Adrenal gland (tissue), 12 donors: ENCODE results near the gene MDGA2. TPM values are rescaled to one million over a fixed set of nuclear protein-coding genes. Genes with fewer than 3 reads are reported as not detected.

ENCODE experiments used
- DNase-seq, 7 donors: peaks; one replicate each; pipeline ENCODE4 v3.0.0-alpha.2; 2019 to 2020
- H3K27ac ChIP-seq, 5 donors: fragments of 200-600 bp; sonication (generic) in 4 of 5; 1 replicate in 3 of 5; 2 replicates in 2 of 5; pipeline versions ENCODE4 v1.5.1 to v1.8.0; 2016 to 2020; ENCODE audit warnings: mild to moderate bottlenecking in 1 of 5
- H3K27me3 ChIP-seq: fragments of 200-600 bp; 2 replicates; pipeline ENCODE4 v1.8.0; 2021
- H3K36me3 ChIP-seq, 2 donors: fragments of 200-600 bp; replicated peaks in 1 of 2; 1 replicate in 1 of 2; 2 replicates in 1 of 2; pipeline versions ENCODE4 v1.5.1 to v1.8.0; 2018 to 2022
- H3K4me1 ChIP-seq, 2 donors: fragments of 200-600 bp; replicated peaks in 1 of 2; 1 replicate in 1 of 2; 2 replicates in 1 of 2; pipeline versions ENCODE4 v1.5.1 to v1.8.0; 2018 to 2021
- H3K4me3 ChIP-seq, 4 donors: fragments of 200-600 bp; sonication (generic) in 3 of 4; one replicate each; pipeline ENCODE4 v1.5.1; 2016 to 2018
- H3K9me3 ChIP-seq, 3 donors: fragments of 200-600 bp; sonication (generic) in 1 of 3; replicated peaks in 1 of 3; 1 replicate in 2 of 3; 2 replicates in 1 of 3; pipeline versions ENCODE4 v1.5.1 to v1.8.0; 2016 to 2021
- POLR2A ChIP-seq, 2 donors: fragments of 450-650 bp; IDR thresholded peaks; one replicate each; pipeline ENCODE4 v1.6.1; 2017; ENCODE audit warnings: antibody characterized with exemption in 2 of 2, mild to moderate bottlenecking in 2 of 2, moderate library complexity in 1 of 2
- WGBS, 4 donors: extraction: QIAGEN DNeasy Blood & Tissue Kit in 2 of 4; methylation state at CpG; one replicate each; pipeline versions ENCODE4 v1.1.5 to v1.1.7; 2013 to 2017; 5-methylcytosine and 5-hydroxymethylcytosine counted together
- intact Hi-C, 2 donors: fragments of 100-400 bp; cut with DNase I; formaldehyde crosslinking; loops; one replicate each; pipeline versions ENCODE4 v1.14.1 to v1.15.0; 2022 to 2023
- polyA plus RNA-seq, 3 donors: library from polyadenylated mRNA; stranded (reverse); fragments of 200-250 nt in 2 of 3; fragments of 350-450 nt in 1 of 3; fragmentation: Illumina TruSeq in 1 of 3; extraction: RNeasy Lipid Tissue Mini Kit (QIAGEN cat#74804) in 1 of 3; gene quantifications; one replicate each; pipeline ENCODE4 v1.2.3, GENCODE V29; 2013 to 2014
- total RNA-seq, 9 donors: library from RNA; depleted of rRNA in 4 of 9; stranded (reverse); fragments of >200 nt in 4 of 9; fragments of 120-200 nt in 1 of 9; fragmentation: NEBNext Ultra II Directional in 1 of 9; extraction: Animal tissue kit (Norgen Biotek cat#: 25700) in 1 of 9; gene quantifications; one replicate each; pipeline versions ENCODE4 v1.1.0 to v1.2.4, GENCODE V29; 2013 to 2023
- TF ChIP-seq, protein P1 (sequence below), 6 experiments: fragments of 450-650 bp in 4 of 6; fragments of 200-600 bp in 2 of 6; sonication (generic) in 1 of 6; IDR thresholded peaks; 1 replicate in 5 of 6; 2 replicates in 1 of 6; pipeline versions ENCODE4 v1.5.1 to v1.8.0; 2016 to 2021; ENCODE audit warnings: antibody characterized with exemption in 6 of 6, mild to moderate bottlenecking in 2 of 6, moderate library complexity in 1 of 6
- donor health status: healthy with polysubstance abuse.
- donor health status: Bipolar disorder and iron deficiency.
- donor health status: DM: yes; HTN: yes; CAD: no.
- donor health status: DM: no; HTN: no; CAD: no.
- donor health status: DM: no; HTN: no; CAD: no.
- donor health status: DM: yes; HTN: yes; CAD: no.

Gene MDGA2
- total and polyA plus RNA-seq, 12 donors, result 0.08 to 3.5 (median 0.34) TPM; not detected in 5

DNA sequence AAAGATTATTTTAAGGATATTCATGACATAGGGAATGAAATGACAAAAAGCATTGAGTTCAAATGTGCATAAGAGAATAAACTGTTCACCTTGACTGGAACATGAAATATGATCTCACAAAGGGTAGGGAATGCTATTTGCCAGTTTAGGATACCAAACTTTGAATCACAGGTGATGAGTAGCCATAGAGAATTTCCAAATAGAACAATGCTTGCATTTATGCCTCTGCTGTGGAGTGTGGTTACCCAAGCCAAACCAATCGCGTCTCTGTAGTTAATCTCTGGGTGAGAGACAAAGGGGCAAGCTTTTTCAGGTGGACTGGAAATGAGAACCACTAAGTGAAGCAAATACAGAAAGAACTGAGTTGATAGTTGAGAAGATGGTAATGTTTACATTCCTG is 652.7 kb downstream of the MDGA2 start:
- intact Hi-C loops, result no loop called here
- no peaks in the 10 kb centered on the region for H3K27me3 ChIP-seq
- H3K9me3 ChIP-seq, result peaks cover 0 to under 1% (median 0%) of the 10 kb centered on the region in 3 donors
- H3K4me3 ChIP-seq, result no peak overlapping the region
- H3K4me1 ChIP-seq, result no peaks in the 10 kb centered on the region
- 76 to 90% (median 87%) methylated on average over 2 of the region's 2 CpGs for WGBS, 4 donors
- TF ChIP-seq, protein P1, sequence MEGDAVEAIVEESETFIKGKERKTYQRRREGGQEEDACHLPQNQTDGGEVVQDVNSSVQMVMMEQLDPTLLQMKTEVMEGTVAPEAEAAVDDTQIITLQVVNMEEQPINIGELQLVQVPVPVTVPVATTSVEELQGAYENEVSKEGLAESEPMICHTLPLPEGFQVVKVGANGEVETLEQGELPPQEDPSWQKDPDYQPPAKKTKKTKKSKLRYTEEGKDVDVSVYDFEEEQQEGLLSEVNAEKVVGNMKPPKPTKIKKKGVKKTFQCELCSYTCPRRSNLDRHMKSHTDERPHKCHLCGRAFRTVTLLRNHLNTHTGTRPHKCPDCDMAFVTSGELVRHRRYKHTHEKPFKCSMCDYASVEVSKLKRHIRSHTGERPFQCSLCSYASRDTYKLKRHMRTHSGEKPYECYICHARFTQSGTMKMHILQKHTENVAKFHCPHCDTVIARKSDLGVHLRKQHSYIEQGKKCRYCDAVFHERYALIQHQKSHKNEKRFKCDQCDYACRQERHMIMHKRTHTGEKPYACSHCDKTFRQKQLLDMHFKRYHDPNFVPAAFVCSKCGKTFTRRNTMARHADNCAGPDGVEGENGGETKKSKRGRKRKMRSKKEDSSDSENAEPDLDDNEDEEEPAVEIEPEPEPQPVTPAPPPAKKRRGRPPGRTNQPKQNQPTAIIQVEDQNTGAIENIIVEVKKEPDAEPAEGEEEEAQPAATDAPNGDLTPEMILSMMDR (IDR thresholded peaks at IDR 0.05), result no peak
- no peak for TF ChIP-seq POLR2A (IDR thresholded peaks at IDR 0.05)
- no peak for DNase-seq
- no peaks in the 10 kb centered on the region for H3K36me3 ChIP-seq
- no peak overlapping the region for H3K27ac ChIP-seq

DNA sequence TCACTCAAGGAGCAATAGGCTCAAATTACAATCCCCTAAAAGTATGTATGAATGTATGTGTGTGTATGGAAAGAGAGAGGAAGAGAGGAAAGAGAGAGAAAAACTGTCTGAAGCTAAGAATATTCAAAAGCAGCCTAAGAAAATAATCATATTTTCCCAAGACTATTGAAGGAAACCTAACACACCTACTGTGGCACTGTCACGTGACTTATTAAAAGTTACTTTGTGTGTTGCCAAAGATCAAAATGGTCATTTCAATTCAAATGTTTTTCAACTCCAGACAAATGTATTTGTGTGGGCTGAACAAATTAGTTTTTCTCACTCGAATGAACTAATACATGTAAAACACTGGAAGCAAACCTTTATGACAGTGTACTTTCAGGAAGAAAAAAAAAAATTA is 654.9 kb downstream of the MDGA2 start:
- no peak overlapping the region for H3K4me3 ChIP-seq
- H3K27me3 ChIP-seq, result no peaks in the 10 kb centered on the region
- no peaks in the 10 kb centered on the region for H3K9me3 ChIP-seq
- no peak overlapping the region for H3K27ac ChIP-seq
- TF ChIP-seq, protein P1 (IDR thresholded peaks at IDR 0.05), result no peak
- no peak for TF ChIP-seq POLR2A (IDR thresholded peaks at IDR 0.05)
- intact Hi-C loops, result no loop called here
- DNase-seq, result no peak
- no peaks in the 10 kb centered on the region for H3K36me3 ChIP-seq
- WGBS, 4 donors, result 73 to 88% (median 78%) methylated on average over 2 of the region's 2 CpGs
- H3K4me1 ChIP-seq, result no peaks in the 10 kb centered on the region

DNA sequence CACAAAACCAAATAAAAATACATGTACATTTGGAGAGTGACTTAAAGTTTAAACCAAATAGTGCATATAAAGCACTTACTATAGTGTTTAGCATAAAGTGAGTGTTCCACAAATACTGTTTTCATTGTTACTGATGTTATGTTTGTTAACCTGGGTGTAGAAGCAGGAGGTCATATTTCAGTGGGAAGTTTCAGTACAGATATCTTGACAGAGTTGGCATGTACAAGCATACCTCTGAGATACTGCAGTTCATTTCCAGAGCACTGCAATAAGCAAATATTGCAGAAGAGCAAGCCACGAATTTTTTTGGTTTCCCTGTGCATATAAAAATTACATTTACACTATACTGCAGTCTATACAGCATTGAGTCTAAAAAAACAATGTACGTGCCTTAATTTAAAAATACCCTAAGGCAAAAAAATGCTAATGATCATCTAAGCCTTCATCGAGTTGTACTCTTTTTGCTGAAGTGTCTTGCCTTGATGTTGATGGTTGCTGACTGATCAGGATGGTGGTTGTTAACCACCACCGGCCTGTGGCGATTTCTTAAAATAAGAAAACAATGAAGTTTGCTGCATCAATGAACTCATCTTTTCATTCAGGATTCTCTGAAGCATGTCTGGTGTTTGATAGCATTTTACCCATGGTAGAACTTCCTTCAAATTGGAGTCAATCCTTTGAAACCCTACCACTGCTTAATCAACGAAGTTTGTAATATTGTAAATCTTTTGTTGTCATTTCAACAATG is 662.7 kb downstream of the MDGA2 start:
- no peak overlapping the region for H3K27ac ChIP-seq
- DNase-seq, result no peak
- no peak for TF ChIP-seq POLR2A (IDR thresholded peaks at IDR 0.05)
- TF ChIP-seq, protein P1 (IDR thresholded peaks at IDR 0.05), result no peak
- WGBS, 4 donors, result 63 to 75% (median 74%) methylated on average over 6 of the region's 6 CpGs
- H3K36me3 ChIP-seq, result no peaks in the 10 kb centered on the region
- intact Hi-C loops, result no loop called here
- no peak overlapping the region for H3K4me3 ChIP-seq
- H3K4me1 ChIP-seq, result no peaks in the 10 kb centered on the region
- H3K27me3 ChIP-seq, result no peaks in the 10 kb centered on the region
- H3K9me3 ChIP-seq, result no peaks in the 10 kb centered on the region

DNA sequence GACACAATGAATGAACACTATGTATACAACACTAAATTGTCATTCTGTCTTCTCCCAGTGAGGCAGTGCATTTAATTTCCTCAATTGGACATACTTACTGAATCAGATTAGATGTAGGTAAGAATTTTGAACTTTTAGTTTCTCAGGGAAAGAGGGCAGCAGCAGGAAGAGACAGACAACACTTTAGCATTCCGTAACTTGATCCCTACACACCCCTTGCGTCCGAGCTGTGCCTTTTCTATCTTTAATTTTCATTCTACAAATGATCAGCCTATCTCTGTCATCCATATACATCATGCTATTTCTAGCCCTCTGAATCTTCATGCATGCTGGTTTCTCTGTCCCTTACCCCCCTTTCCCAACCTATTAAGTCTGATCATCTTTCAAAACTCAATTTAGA is 665.8 kb downstream of the MDGA2 start:
- 68 to 77% (median 75%) methylated on average over 3 of the region's 3 CpGs for WGBS, 4 donors
- no peaks in the 10 kb centered on the region for H3K36me3 ChIP-seq
- no peaks in the 10 kb centered on the region for H3K9me3 ChIP-seq
- DNase-seq, result no peak
- H3K27ac ChIP-seq, result no peak overlapping the region
- TF ChIP-seq POLR2A (IDR thresholded peaks at IDR 0.05), result no peak
- TF ChIP-seq, protein P1 (IDR thresholded peaks at IDR 0.05), result no peak
- H3K4me3 ChIP-seq, result no peak overlapping the region
- no peaks in the 10 kb centered on the region for H3K27me3 ChIP-seq
- intact Hi-C loops, result no loop called here
- no peaks in the 10 kb centered on the region for H3K4me1 ChIP-seq
